GM21825 (cell line): ENCODE results near the gene RGS9.
"Not testable (repeated sequence)": the region's sequence is repeated elsewhere in the genome, so short reads cannot be mapped to it uniquely, and the experiment has no call there.

Experiments used
- ATAC-seq: cut with Tn5 transposase; IDR thresholded peaks from one replicate; pipeline ENCODE4 v1.9.1; 2021; ENCODE audit warnings: mild to moderate bottlenecking, moderate library complexity; ENCODE audit not compliant: unreplicated experiment

The RGS9 gene

GRCh38 chr17:65202844-65203571 lies 65.8 kb downstream of the RGS9 start:
- ATAC-seq: no peak

DNA sequence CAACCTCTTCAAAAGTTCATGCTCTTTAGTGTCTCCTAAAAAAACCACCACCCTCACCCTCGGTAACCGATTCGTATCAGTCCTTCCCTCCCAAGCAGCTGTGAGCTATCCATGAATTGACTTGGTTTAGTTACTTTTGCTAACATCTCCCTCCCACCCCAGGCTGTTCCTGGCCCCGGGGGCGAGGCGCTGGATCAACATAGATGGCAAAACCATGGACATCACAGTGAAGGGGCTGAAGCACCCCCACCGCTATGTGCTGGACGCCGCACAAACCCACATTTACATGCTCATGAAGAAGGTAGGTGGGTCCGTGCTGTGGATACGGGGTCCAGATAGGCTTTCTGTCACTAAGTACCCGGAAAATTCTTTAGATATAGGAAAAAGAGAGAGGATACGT lies 66.8 kb downstream of the RGS9 start:
- ATAC-seq: no peak

DNA sequence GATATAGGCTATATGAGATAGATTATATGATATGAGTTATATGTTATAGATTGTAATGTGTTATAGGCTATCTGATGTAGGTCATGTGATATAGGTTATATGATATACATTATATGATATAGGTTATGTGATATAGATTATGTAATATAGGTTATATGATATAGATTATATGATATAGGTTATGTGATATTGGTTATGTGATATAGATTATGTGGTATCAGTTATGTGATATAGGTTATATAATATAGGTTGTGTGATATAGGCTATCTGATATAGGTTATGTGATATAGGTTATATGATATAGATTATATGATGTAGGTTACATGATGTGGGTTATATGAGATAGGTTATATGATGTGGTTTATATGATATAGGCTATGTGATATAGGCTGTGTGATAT lies 68.5 kb downstream of the RGS9 start:
- ATAC-seq: no peak

DNA sequence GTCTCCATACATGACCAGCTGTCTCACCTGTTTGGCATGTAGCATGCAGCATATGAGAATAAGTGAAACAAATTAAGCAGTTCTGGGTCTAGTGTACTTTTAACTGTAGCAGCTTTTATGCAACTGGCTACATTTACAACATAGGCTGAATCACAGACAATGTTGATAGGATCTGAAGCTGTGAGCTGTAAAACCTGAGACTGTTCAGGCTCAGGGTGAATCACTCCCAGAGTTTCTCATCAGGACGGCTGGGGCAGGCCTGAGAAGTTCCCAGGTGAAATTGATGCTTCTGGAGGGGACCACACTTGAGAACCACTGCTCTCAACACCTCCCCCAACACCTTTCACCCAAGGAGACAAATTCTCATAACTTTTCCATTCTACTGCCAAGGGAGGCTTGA lies 70.3 kb downstream of the RGS9 start:
- ATAC-seq: not testable (repeated sequence)

GRCh38 chr17:65208717-65209116 lies 71.5 kb downstream of the RGS9 start:
- no peak for ATAC-seq

DNA sequence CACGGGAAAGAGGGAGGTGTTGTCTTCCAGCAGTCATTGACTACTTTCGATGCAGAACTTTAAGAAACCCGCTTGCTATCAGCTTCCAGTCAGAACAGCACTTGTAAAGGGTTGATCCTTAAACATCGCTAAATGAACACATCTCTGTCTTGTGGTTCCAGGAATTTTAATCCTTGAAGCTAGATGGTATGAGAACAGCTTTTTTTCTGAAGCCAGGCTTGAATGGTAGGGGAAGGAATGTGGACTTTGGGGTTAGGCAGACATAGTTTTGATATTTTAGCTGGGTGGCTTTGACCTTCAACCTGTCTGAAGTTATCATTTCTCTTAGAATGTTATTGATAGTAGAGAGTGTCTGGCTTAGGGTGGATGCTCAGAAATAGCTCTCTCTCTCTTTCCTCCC lies 81.1 kb downstream of the RGS9 start:
- no peak for ATAC-seq

- ATAC-seq: no peak
Measured at GRCh38 chr17:65219124-65219523, 82.0 kb downstream of the RGS9 start.

GRCh38 chr17:65219707-65220106 lies 82.5 kb downstream of the RGS9 start:
- ATAC-seq: no peak

GRCh38 chr17:65220732-65221131 lies 83.6 kb downstream of the RGS9 start:
- ATAC-seq: no peak

DNA sequence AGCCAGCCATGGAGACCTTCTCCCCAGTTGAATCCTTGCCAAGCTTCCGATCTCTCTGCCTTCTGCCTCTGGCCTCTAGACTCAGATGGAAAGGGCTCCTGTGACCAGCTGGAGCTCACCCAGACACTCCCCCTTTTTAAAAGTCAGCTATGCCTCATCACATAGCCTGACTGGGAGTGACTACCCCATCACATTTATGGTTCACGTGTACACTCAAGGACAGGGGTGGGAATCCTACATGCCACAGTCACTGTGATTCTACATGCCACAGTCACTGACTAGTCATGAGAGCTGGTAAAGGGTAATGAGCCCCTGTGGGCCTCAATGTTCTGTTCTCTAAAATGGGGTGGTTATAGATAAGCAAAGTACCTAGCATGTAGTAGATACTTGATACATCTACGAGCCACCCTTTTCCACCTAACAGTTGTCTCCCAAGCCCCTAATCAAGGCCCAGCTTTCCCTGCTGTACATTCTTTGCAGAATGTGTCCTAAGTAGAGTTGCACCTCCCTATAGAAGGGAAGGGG lies 85.1 kb downstream of the RGS9 start:
- no peak for ATAC-seq

DNA sequence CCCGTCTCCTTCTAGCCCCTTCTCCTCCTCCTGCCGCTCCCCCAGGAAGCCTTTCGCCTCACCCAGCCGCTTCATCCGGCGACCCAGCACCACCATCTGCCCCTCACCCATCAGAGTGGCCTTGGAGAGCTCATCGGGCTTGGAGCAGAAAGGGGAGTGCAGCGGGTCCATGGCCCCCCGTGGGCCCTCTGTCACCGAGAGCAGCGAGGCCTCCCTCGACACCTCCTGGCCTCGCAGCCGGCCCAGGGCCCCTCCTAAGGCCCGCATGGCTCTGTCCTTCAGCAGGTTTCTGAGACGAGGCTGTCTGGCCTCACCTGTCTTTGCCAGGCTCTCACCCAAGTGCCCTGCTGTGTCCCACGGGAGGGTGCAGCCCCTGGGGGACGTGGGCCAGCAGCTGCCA lies 87.9 kb downstream of the RGS9 start:
- ATAC-seq: no peak

DNA sequence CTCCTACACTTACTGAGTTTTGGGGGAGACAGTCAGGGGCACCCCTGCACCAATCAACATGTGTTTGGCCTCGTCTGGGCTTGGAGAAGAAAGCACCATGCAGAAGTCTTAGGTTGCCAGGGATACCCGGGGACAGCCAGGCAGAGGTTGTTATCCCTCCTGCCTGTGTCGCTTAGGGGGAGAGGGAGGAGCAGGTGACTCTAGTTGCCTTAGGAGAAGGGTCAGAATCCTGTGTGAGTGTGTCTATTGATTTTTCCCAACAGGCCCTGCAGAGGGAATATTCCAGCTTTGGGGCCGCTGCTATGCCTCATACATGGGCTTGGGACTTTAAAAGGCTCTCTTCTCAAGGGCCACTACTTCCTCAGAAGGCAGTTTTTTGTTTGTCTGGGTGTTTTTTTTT lies 89.1 kb downstream of the RGS9 start:
- no peak for ATAC-seq

DNA sequence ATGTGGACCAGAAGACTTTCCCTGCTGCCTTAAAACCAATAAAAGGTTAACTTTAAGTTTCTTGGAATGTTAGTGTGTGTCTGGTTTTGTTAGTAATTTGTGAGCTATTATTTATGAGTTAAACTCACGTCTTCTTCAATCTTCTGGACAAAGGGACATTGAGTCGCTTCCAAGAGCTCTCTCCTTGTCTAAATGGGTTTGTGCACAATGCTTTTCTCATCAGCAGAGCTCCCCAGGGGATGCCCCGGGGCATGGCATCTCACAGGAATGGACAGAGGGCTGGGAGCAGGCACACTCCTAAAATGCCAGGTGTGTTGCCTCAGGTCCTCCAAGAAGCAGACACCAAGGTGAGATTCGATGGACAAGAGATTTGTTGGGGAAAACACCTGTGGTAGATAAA lies 90.5 kb downstream of the RGS9 start:
- ATAC-seq: no peak

DNA sequence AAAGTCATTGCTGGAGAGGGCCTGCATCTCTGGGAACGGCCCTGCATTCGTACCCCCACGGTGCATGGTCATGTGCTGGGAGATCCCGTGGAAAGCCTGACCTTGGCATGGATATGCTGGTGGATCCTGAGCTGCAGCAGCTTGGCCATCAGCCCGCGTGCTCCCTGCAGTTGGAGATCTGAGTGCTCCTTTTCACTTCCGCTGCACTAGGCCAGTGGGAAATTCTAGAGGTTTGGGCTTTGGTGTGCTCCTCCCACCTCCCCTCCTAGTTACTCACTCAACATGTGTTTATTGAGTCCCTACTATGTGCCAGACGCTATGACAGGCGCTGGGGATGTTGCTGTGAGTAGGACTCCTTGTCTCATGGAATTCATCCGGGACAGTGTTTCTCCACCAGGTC lies 91.1 kb downstream of the RGS9 start:
- no peak for ATAC-seq

GRCh38 chr17:65228734-65229620 lies 91.8 kb downstream of the RGS9 start:
- peak; percentile 45 for ATAC-seq

DNA sequence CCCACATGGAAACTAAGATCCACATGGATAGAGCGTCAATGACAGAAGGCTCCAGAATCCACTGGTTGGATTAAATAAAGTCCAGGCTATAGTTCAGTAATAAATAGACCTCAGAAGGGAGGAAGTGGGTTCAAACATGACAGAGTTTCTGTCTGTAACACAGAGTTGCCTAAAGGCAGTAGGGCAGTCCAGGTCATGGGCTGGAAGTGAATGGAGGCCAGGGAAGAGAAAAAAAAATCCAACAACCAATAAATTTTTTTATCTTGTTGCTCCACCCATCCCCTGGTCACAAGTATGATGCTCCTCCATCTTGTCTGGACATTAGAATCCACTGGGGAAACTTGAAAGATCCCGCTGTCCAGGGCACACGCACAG lies 92.4 kb downstream of the RGS9 start:
- ATAC-seq: no peak

DNA sequence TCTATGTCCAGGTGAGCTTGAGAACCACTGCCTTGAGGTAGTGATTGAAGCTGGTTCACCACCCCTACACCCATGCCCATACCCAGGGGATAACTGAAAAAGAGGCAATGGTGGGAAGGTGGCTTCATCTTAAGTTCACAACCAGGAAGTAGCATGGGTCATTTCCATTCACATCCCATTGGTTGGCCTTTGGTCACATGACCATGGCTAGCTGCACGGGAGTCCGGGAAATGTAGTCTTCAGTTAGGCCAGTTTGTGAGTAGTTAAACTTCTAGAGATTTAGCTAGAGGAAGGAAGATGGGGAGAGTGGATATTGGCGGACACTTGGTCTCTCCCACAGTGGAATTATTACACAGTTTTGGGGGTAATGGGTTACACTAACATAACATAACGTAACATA lies 92.9 kb downstream of the RGS9 start:
- ATAC-seq: no peak

GRCh38 chr17:65231086-65231485 lies 93.9 kb downstream of the RGS9 start:
- ATAC-seq: no peak

- no peak for ATAC-seq
Measured at GRCh38 chr17:65231662-65232335, 94.6 kb downstream of the RGS9 start.

- ATAC-seq: no peak
Measured at GRCh38 chr17:65235284-65235683, 98.1 kb downstream of the RGS9 start.

- ATAC-seq: no peak
Measured at GRCh38 chr17:65236321-65236720, 99.2 kb downstream of the RGS9 start.
